ENCODE data around the gene SMIM10L1. TPM values are rescaled to one million over a fixed set of nuclear protein-coding genes. Genes with fewer than 3 reads are reported as not detected.

SMIM10L1 gene
- total RNA-seq (2014; rRNA removed; shearing (Covaris generic)) = 8.1 and 10.7 TPM in 2 replicates

DNA sequence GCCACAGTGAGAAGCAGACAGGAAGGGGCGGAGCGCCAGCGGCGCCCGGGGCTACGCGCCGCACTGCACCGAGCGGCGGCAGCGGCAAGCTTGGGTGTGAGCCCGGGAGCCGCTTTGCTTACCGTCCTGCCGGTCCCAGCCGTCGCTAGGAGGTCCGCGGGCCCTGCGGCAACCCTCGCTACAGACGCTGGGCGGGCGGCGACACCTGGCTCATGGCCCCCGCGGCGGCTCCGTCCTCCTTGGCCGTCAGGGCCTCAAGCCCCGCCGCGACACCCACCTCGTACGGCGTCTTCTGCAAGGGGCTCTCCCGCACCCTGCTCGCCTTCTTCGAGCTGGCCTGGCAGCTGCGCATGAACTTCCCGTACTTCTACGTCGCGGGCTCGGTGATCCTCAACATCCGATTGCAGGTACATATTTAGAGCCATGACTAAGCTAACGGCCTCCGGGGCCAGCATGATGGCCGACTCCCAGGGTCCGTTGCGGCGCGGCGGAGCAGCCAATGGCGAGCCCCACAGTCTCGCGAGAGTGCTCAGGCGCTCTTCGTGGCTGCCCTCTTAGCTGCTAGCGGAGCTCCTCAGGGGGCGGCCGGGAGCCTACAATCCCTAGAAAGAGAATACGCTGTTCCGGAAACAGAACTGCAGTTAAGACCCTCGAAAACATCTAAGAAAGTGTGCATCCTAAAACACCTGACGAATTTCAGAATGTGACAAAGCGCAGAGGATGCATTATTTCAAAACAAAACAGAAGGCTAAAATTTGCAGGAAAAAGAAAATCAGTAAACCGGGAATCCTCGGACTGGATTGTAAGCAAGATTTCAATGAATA lies at the start of gene SMIM10L1:
Gene SMIM10L1 (plus strand): TSS at position 50 of the 824 bp plus-strand sequence. CDS start 163 bp downstream, at position 213.
- DNase-seq (ENCODE audit: low read depth) = peak; percentile 95

DNA sequence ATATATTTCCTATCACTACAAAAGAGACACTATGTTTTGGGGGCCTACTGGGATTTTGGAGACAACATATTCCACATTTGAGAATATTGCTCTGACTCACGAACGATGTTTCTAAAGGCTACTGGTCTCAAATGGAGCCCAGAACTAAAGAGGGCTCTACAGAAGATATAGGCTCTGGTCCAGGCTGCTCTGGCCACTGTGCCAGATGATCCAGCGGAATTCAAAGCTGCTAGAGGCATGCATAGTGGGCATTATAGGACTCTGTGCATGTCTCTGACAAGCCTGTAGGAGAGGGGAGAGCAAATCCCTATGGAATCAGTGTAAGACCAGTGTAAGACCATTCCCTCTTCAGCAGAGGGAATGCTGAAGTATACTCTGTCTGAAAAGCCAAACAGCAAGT lies 40.6 kb upstream of the SMIM10L1 start:
- no peak for DNase-seq (ENCODE audit: low read depth)

DNA sequence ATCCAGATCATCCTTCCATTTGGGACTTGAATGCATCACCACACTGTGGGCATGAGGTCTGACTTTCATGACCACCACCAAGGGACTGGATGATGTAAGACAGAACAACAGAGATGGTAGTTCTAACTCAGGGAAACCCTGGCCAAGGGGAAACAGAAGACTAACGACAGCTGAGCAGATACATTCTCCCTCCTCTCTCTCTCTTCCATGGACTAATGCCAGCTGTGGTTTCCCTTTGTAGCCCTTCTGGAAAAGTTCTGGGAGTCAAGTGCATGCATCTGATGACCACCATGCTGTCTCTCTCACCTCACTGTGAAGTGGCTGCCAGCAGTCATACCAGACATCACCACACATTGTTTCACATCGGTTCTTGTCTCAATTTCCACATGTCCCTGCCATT lies 40.0 kb upstream of the SMIM10L1 start:
- DNase-seq (ENCODE audit: low read depth) = no peak

DNA sequence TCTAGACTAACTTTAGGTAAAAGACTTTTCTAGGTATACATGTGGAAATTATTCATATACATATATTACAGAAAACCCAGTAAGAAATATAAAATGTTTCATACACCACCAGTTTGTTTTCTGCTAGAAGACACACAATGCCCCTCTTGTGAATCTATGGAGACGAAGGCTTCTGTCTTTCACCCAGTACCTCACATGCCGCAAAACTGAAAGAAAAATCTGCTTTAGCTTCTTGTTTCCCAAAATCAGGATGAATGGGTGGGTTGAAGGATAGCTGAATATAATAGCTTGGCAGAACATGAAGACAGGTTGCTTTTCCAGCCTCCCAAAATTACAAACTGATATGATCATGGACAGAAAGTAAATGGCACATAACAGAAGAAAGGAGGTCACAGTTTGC lies 37.8 kb upstream of the SMIM10L1 start:
- no peak for DNase-seq (ENCODE audit: low read depth)

DNA sequence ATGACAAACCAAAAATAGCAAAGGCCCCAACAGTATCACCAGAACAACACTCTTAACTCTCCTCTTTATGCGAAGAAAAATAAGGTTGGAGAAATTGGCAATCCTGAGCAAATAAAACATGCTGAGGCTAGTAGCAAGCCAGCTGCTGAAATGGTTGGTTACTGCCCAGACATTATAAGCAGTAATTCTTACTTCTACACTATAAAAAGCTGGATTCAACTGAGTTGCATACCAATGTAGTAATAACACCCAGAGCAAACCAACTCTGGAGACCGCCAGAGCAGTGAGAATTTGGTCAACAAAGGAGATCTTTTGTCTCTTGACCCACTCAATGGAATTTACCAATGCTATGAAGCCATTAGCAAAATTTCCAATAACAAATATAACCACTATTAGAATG lies 37.2 kb upstream of the SMIM10L1 start:
- no peak for DNase-seq (ENCODE audit: low read depth)

DNA sequence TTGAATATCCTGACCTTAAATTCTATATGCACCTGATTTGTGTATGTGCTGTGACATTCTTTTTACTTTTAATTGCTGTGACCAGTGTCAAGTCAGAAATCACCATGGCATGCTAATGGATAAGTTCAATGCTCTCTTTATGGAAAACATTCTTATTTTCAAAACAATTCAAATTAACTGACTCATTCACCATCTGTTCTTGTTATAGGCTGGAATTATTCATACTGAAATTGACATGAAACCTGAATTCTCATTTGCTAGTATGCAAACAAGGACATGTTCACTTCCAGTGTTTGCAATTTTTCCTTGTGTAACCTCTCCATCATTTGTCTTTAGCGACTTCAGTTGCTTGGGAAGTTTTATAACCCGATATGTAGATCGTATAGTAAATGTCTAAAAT lies 36.7 kb upstream of the SMIM10L1 start, which contains the start of gene TAS2R30:
Gene TAS2R30 (minus strand): TSS at position 340 of the 400 bp plus-strand sequence. CDS start 400 bp downstream, outside the sequence.
- DNase-seq (ENCODE audit: low read depth) = no peak

DNA sequence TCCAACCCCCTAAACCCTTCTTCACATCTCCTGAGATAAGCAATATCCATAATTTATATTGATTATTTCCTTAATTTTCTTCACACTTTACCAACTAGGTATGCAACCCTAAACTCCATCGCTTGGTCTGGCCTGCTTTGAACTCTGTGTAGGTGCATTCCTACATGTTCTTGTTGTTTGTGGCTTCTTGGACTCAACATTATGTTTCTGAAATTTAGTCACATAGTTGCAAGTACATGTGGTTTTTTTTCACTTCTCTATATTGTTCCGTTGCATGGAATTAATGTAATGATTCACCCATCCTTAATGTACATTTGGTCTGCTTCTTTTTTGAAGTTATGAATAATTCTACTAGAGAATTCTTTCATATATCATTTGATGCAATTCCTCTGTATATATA lies 34.9 kb upstream of the SMIM10L1 start:
- DNase-seq (ENCODE audit: low read depth) = no peak

DNA sequence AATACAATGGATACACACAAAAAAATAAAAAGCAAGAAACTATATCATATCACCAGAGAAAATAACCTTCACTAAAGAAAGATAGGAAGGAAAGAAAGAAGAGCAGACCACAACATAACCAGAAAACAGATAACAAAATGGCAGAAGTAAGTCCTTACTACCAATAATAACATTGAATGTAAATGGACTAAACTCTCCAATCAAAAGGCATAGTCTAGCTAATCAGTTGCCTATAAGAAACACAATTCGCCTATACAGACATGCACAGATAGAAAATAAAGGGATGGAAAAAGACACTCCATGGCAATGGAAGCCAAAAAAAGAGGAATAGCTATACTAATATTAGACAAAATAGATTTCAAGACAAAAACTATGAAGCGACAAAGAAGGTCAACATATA lies 27.6 kb upstream of the SMIM10L1 start:
- DNase-seq (ENCODE audit: low read depth) = no peak

DNA sequence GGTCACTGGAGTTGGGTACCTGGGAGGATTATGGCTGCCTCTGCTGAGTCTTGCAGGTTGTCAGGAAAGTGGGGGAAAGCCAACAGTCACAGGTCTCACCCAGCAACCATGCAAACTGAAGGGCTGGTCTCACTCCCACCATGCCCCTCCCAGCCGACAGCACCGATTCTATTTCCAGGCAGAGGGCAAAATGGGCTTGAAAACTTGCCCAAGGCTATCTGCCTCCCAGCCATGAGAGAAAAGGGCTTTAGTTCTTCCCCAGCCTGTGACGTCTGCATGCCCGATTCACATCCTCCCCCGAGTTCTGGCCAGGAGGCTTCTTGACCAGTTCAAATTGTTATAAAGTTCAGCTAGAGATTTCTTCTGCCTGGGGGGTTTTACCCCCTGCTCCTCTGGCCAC lies 26.7 kb upstream of the SMIM10L1 start:
- no peak for DNase-seq (ENCODE audit: low read depth)

DNA sequence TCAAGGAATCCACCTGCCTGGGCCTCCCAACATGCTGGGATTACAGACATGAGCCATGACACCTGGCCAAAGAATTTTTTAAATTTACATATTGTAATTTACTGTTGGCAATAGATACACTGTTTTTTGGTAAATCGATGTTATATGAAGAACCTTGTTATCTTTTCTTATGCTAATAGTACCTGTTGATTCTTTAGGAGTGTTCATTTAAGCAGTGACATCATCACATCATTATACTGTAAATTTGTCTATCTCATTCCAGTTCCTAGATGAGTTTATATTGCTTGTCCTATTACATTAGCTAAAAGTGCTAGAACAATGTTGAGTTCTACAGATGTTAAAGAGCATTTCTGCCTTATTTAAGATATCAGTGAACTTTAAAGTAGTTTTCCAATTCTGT lies 23.6 kb upstream of the SMIM10L1 start:
- no peak for DNase-seq (ENCODE audit: low read depth)

DNA sequence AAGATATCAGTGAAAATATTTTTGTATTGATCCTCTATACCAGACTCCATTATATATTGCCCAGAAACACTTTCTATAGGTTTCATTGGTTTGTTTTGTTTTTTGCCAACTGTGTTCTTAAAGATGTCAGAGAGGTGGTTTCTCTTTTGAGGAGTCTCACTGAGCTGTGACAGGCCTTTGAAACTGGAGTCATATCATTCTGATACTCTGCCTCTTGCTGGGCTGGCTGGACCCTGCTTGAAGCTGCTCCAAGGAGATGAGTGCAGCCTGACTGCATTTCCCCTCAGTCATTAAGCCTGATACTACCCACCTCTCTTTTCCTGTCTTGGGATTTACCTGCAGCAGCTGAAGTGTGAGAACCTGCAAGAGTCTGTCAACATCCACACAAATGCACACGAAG lies 20.2 kb upstream of the SMIM10L1 start:
- no peak for DNase-seq (ENCODE audit: low read depth)

DNA sequence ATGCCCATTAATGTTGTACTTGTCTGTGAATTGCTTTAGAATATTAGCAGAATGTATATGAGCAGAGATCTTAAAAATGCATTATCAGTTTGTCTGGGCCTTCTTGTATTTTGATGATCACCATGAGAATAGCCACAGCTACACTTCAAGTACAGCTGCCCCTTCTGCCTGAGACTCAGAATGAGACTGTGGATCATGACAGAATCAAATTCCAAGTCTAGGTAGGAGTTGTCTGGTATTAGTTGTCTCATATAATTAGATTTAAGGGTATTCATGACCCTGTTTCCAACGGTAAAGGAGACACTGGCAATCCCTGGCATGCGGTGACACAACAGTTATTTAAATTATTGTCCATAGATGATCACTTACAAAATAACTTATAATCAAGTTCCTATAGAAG lies 18.3 kb upstream of the SMIM10L1 start:
- no peak for DNase-seq (ENCODE audit: low read depth)

DNA sequence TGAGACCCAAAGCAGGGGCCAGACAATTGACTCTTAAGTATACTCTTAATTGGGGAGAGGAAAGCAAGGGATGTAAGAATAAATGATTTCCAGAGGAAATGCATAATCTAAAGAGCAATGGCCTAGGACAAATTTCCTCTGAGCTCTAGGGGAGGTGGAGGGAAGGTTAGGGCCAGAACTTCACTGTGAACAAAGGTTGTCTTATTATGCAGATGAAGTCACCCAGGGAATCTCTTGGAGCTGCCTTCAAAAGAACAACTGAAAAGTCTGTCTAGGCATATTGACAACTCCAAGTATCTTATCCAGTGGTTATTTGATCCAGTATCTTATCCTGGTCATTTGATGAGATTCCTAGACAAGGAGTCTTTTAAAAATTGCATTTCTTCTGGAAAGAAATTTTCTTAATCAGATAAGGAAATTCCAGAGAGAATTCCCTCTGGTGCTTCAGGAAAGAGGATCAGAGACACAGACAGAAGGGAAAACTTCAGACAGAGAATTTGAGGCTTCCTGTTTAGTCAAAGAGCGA lies 16.5 kb upstream of the SMIM10L1 start:
- DNase-seq (ENCODE audit: low read depth) = no peak

DNA sequence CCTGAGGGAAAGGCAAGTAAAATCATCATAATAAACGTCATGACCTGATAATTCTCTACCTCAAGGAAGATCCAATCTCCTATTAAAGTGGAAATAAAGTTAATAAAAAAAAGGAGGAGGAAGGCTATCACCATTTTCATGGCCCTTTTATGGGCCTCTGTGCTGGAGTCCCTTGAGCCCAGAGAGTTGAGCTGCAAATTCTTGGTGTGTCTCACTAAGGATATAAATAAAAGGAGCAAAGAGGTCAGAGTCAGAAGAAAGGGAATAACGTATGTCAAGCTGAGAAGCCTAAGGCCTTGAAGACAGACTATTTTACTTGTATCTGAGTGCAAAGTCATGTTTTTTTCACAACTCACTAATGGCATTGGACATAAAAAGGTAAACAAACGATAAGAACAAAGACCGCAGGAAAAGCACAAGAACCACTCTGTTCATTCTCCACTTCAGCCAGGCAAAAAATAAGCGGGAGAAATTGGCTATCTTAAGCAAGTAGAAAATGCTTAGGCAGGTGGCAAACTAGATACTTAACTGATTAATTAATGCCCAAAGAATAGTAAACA lies 12.0 kb upstream of the SMIM10L1 start:
- DNase-seq (ENCODE audit: low read depth) = no peak

DNA sequence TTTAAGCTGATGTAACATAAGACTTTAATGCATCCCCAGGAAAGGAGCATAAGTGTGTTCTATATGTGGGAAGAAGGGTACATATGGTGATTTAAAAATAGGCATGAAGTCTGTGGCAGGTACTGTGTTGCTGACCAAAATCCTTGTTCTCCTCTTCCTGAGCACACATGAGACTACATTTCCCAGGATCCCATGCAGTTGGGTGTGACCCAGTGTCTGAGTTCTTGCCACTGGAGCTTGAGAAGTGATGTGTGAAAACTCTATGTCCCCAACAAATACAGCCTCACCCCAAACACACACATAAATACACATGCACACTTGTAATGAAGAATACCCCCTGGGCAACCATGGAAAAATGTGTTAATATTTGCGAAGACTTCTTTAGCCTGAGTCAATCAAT lies 8.5 kb upstream of the SMIM10L1 start:
- DNase-seq (ENCODE audit: low read depth) = peak; percentile 6

DNA sequence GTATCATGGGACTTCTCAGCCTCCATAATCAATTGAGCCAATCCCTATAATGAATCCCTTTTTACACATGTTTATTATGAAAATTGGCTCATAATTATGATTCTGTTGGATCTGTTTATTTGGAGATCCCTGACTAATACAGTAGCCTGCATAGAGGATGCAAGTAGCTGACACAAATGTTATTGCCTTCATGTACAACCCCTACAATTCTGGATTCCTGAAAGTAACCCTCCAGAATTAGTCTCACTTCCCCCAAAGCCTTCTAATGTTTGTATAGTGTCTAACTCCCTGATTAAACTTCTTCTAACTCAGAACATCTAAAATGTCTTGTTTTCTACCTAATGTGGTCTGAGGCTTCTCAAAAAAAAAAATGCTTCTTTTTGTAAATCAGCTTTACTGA lies 6.6 kb upstream of the SMIM10L1 start:
- no peak for DNase-seq (ENCODE audit: low read depth)

DNA sequence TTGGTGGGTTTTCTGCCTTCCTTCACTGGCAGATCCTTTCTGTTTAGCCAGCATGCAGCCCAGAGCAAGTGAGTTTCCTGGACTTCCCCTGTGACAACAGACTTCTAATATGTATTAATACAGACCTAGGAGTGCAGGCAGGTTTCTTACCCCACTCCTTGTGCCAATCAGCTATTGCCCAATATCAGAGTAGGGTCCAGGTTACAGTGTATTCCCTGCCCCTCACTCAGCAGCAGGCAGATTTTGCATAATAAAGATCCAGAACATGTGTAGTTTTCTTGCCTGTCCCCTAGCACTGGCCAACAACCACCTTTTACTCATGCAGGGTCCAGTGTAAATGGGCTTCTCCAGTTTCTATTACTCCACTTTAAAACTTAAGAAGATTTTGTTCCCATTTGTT lies 4.7 kb upstream of the SMIM10L1 start:
- no peak for DNase-seq (ENCODE audit: low read depth)

DNA sequence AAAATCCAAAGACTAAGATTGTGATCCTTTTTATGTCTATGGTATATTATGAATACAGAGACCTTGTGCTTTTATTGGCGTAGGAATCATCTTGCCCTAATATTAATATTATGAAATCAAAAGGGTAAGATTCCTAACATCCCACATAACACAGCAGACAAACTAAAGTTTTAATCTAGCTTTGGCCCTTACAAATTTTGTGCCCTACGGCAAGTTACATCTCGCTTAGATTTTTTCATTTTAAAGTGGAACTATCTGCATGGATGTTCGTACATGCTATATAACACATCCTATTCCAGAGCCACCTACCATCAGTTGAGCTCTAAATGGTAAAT lies 217 bp upstream of the SMIM10L1 start:
- no peak for DNase-seq (ENCODE audit: low read depth)

DNA sequence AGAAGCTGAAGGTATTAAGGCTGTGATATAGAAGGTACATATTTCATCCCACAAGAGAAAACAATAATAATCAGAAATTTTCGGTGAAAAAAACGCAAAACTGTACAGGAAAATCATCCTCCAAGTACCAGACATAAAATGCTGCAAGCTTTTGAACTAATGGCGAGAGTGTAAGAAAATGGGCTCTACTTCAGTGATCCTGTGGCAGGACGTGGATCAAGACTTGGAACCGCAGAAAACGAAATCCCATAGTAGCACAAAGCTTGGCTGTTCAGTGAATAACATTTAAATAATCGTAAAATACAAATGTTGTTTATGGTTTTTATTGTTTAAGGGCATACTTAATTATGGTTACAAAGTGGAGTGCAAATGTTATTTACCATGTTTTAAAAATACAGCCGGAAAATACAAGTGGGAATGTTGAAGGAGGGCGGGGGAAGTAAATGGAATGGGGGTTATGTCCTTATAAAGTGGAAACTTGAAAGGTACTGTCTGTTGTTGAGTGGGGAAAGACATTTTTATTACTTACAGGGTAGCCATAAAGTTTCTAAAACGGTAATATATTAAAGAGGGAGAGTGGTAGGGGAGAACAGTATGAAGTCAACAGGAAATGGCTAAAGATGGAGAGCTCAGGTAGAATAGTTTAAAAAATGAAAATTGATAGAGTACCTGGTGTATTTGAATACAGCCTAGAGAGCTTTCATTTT lies 1.1 kb downstream of the SMIM10L1 start:
- DNase-seq (ENCODE audit: low read depth) = peak; percentile 15

DNA sequence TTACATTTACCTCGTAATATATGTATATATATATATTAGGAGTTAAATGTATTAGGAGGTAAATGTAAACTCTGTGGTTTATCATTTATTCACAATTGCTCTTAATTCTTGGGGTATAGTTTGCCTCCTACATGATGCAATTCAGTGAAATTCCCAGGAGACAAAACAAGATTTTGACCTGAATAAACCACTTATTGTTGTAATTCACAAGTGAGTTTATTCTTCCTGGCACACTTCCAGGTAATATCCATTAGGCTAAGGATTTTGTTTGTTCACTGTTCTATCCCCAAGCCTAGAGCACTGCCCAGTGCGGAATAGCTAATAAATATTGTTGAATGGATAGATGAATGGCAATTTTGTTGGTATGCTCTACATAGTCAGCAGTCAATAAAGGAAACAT lies 3.0 kb downstream of the SMIM10L1 start:
- no peak for DNase-seq (ENCODE audit: low read depth)

DNA sequence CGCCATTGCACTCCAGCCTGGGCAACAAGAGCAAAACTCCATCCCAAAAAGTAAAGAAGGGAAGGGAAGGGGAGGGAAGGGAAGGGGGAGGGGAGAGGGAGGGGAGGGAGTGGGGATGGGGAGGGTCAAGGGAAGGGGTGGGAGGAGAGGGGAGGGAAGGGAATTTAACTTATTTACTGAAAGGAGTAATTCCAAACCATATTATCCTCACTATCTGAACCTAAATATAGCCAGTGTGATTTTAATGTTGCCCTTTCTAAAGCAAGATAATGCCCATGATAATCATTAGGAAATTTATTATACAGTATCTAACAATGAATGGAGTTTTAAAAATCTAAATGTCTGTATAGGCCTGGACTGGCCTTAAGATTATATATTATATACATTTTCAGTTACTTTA lies 7.3 kb downstream of the SMIM10L1 start:
- no peak for DNase-seq (ENCODE audit: low read depth)

DNA sequence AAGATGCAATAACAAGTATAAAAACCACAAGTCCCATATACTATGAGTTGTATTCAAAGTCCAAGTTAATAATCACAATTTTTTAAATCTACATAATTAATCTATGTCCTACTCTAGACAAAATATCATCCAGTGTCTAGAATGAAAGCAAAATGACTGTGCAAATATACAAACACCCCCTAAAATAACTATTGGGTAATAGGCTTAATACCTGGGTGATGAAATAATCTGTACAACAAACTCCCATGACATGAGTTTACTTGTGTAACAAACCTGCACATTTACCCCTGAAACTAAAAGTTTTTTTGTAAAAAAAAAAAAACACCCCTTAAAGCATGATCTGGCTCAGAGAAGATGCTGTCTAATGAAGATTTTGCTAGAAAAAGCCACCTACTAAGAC lies 11.5 kb downstream of the SMIM10L1 start:
- no peak for DNase-seq (ENCODE audit: low read depth)

DNA sequence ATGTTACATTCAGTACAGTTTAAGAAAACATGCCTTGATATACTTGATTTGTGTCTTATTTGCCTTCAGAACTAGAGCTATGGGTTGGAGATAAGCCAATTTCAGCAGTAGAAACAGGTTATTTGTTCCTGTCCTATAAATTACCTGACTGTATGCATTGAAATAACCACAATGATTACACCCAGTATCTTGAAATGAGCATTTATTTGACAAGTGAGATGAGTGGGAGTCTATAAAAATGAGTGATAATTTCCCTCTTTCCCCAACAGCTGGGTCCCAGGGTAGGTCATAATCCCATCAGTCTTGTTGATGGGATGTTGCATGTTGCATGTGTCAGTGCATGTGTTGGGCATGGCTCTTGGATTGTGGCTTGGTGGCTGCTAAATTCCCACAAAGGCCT lies 12.0 kb downstream of the SMIM10L1 start:
- DNase-seq (ENCODE audit: low read depth) = no peak

Measured in M059J (cell line).